Effector memory CD8-positive, alpha-beta T cell (primary cell): ENCODE measurements around the gene WAPL.
"Not testable (repeated sequence)": the region's sequence is repeated elsewhere in the genome, so short reads cannot be mapped to it uniquely, and the experiment has no call there.

ENCODE experiments used
- ATAC-seq: fragments of 150-1000 bp; cut with Tn5 transposase; replicated peaks from 2 replicates; pipeline ENCODE4 v1.10.0; 2021; ENCODE audit warnings: mild to moderate bottlenecking, moderate library complexity
- DNase-seq, 3 experiments: peaks; one replicate each; pipeline ENCODE4 v3.0.0; 2021
- H3K27ac Mint-ChIP-seq, 2 donors: one replicate each; pipeline ENCODE4 v1.8.0; 2022; ENCODE audit warnings: mild to moderate bottlenecking in 2 of 2, mixed read lengths in 2 of 2, moderate library complexity in 2 of 2
- H3K27me3 Mint-ChIP-seq, 2 donors: one replicate each; pipeline ENCODE4 v1.8.0; 2022; ENCODE audit warnings: mixed read lengths in 2 of 2
- H3K36me3 Mint-ChIP-seq: one replicate; pipeline ENCODE4 v1.8.0; 2022; ENCODE audit warnings: mild to moderate bottlenecking, moderate library complexity, mixed read lengths; ENCODE audit not compliant: insufficient read depth
- H3K4me1 Mint-ChIP-seq, 2 donors: one replicate each; pipeline ENCODE4 v1.8.0; 2022; ENCODE audit warnings: low read depth in 2 of 2, mixed read lengths in 2 of 2
- H3K4me3 Mint-ChIP-seq, 2 donors: one replicate each; pipeline ENCODE4 v1.8.0; 2022; ENCODE audit warnings: mild to moderate bottlenecking in 2 of 2, mixed read lengths in 2 of 2, moderate library complexity in 2 of 2
- H3K9me3 Mint-ChIP-seq, 2 donors: one replicate each; pipeline ENCODE4 v1.8.0; 2022; ENCODE audit warnings: mixed read lengths in 2 of 2

The WAPL gene

DNA sequence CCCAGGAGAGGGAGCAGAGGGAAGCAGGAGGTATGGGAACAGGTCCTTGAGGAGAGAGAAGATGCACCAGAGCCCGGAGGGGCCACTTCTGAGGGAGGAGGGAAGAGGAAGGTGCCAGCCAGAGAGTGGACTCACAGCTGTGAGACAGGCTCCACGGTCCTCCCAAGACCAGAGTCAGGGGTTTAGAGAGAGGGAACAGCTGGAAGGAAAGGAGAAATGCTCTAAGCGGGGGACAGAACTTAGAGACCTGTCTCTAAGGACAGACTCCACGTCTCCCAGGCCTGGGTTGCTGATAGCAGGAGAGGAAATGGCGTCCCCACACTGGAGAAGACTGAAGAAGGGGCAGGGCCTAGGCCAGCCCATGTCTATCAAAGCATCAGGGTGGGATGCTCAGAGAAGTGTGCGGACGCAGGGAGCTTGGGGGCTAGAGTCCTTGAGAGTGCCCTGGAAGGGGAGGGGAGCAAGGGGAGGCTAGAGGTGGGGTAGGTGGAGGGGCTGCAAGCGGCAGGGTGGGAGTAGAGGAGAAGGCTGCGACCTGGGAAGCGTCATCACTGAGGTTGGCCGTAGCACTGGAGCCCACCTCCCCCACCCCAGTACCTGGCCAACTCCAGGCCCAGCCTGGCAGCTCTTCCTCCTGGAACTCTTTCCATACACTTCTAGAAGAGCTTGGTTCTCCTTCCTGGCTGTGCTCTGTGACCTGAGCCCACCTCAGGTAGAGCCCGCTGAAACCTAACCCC is 129.4 kb downstream of the WAPL start:
- no peak overlapping the region for H3K4me3 Mint-ChIP-seq
- no peak overlapping the region for H3K27ac Mint-ChIP-seq
- peaks cover 28 to 58% of the 10 kb centered on the region in 2 donors for H3K27me3 Mint-ChIP-seq
- peaks cover 2% of the 10 kb centered on the region for H3K36me3 Mint-ChIP-seq
- H3K4me1 Mint-ChIP-seq = peaks cover 0 to 6% of the 10 kb centered on the region in 2 donors
- DNase-seq (no peak), ATAC-seq (no peak)
- no peaks in the 10 kb centered on the region for H3K9me3 Mint-ChIP-seq

GRCh38 chr10:86391236-86391840 is 130.3 kb downstream of the WAPL start:
- ATAC-seq = no peak
- DNase-seq = no peak
- no peak overlapping the region for H3K4me3 Mint-ChIP-seq
- H3K4me1 Mint-ChIP-seq = peaks cover 0 to 6% of the 10 kb centered on the region in 2 donors
- no peak overlapping the region for H3K27ac Mint-ChIP-seq
- H3K27me3 Mint-ChIP-seq = peaks cover 29 to 60% of the 10 kb centered on the region in 2 donors
- no peaks in the 10 kb centered on the region for H3K9me3 Mint-ChIP-seq
- peaks cover 2% of the 10 kb centered on the region for H3K36me3 Mint-ChIP-seq

DNA sequence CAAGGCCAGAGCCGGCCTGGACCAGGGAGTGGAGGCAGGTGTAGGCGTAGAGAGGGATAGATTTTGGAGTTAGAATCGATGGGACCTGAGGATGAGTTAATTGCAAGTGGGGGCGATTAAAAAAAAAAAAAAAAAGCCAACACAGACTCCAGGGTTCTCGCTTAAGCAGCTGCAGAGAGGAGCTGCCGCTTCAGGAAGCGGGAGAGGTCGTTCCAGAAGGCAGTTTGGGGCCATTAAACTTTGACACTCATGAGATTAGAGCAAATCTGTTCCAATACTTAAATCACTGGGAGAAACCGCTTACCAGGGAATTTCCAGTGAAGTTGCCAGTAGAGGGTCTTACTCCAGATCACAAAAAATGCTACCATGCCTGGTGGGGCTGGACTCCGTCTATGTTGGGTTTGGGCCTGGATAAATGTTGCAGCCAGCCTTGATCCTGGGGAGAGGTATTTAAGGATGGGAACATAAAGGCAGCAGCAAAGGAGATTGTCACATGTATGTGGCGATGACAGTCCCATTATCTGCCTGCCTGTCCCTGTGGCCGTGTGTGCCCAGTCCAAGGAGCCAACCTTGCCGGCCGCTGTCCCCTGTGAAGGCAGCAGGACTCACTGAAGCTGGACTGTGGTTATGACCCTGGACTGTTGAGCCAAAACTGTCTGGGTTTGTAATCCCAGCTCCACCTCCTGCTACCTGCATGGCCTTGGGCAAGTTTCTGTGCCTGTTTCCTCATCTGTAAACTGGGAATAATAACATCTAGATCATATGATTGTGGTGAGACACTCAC is 131.1 kb downstream of the WAPL start:
- H3K36me3 Mint-ChIP-seq = peaks cover 2% of the 10 kb centered on the region
- peaks cover 31 to 65% of the 10 kb centered on the region in 2 donors for H3K27me3 Mint-ChIP-seq
- ATAC-seq = no peak
- no peak for DNase-seq
- no peak overlapping the region for H3K27ac Mint-ChIP-seq
- H3K4me3 Mint-ChIP-seq = peak overlapping the region in 1 of 2 donors; percentile 68
- peaks cover 0 to 6% of the 10 kb centered on the region in 2 donors for H3K4me1 Mint-ChIP-seq
- H3K9me3 Mint-ChIP-seq = no peaks in the 10 kb centered on the region

GRCh38 chr10:86389441-86390193 is 132.0 kb downstream of the WAPL start:
- H3K9me3 Mint-ChIP-seq = no peaks in the 10 kb centered on the region
- ATAC-seq (peak; percentile 35), DNase-seq (no peak)
- H3K27ac Mint-ChIP-seq = peak overlapping the region in 1 of 2 donors; percentile 59
- peaks cover 2% of the 10 kb centered on the region for H3K36me3 Mint-ChIP-seq
- H3K4me1 Mint-ChIP-seq = peaks cover 0 to 6% of the 10 kb centered on the region in 2 donors
- H3K27me3 Mint-ChIP-seq = peaks cover 36 to 71% of the 10 kb centered on the region in 2 donors
- peak overlapping the region; percentile 55 to 68 for H3K4me3 Mint-ChIP-seq

DNA sequence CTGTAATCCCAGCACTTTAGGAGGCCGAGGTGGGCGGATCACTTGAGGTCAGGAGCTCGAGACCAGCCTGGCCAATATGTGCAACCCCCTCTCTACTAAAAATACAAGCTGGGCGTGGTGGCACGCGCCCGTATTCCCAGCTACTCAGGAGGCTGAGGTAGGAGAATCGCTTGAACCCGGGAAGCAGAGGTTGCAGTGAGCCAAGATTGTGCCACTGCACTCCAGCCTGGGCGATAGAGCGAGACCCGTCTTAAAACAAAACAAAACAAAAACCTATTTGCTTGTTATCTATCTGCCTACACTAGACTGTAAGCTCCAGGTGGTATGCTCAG is 132.5 kb downstream of the WAPL start:
- not testable (repeated sequence) for H3K9me3 Mint-ChIP-seq, H3K36me3 Mint-ChIP-seq, H3K4me1 Mint-ChIP-seq, DNase-seq
- Mint-ChIP-seq H3K4me3 (peak overlapping the region; percentile 55 to 68), H3K27me3 (peaks cover 39 to 71% of the 10 kb centered on the region in 2 donors), H3K27ac (peak overlapping the region in 1 of 2 donors; percentile 59)
- peak; percentile 31 for ATAC-seq

GRCh38 chr10:86388119-86388704 is 133.4 kb downstream of the WAPL start:
- Mint-ChIP-seq H3K9me3 (no peaks in the 10 kb centered on the region), H3K36me3 (peaks cover 2% of the 10 kb centered on the region), H3K27ac (no peak overlapping the region), H3K4me1 (peaks cover 0 to 6% of the 10 kb centered on the region in 2 donors), H3K27me3 (peaks cover 44 to 67% of the 10 kb centered on the region in 2 donors), H3K4me3 (peak overlapping the region in 1 of 2 donors; percentile 5)
- ATAC-seq (no peak), DNase-seq (no peak)

DNA sequence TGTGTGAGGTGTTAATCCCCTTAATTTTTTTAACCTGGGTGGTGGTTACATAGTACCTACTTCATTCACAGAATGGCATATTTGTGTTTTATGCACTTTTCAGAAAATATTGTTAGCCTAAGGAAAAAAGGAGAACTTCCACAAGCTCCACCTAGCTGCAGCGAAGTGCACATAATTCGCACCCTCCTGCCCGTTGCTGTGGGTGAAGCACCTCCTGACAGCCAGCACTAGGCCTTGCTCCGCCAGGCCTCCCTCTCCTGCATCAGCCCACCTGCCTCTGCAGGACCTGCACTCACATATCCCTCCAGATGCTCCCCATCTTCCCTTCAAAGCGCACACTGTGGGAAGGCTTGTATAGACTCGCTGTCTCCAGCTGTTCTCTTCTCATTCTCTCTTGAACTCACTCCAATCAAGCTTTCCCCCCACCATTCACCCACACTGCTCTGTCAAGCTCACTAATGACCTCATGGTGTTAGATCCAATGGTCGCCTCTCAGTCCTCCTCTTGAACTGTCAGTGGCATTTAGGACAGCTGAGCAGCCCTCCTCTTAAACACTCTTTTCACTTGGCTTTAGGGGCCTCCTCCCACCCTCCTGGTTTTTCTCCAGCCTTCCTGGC is 134.3 kb downstream of the WAPL start:
- peaks cover 44 to 58% of the 10 kb centered on the region in 2 donors for H3K27me3 Mint-ChIP-seq
- ATAC-seq (no peak), DNase-seq (no peak)
- no peak overlapping the region for H3K4me3 Mint-ChIP-seq
- peaks cover 2% of the 10 kb centered on the region for H3K36me3 Mint-ChIP-seq
- H3K27ac Mint-ChIP-seq = no peak overlapping the region
- H3K4me1 Mint-ChIP-seq = peaks cover 0 to 6% of the 10 kb centered on the region in 2 donors
- no peaks in the 10 kb centered on the region for H3K9me3 Mint-ChIP-seq

- Mint-ChIP-seq H3K27me3 (peaks cover 47 to 51% of the 10 kb centered on the region in 2 donors), H3K9me3 (no peaks in the 10 kb centered on the region), H3K4me3 (no peak overlapping the region), H3K27ac (no peak overlapping the region), H3K4me1 (peaks cover 0 to 6% of the 10 kb centered on the region in 2 donors), H3K36me3 (peaks cover 2% of the 10 kb centered on the region)
- DNase-seq = no peak
- ATAC-seq = no peak
Measured at GRCh38 chr10:86385806-86386205, 135.8 kb downstream of the WAPL start.
